ENCODE data around the gene LGMN. TPM values are rescaled to one million over a fixed set of nuclear protein-coding genes. Genes with fewer than 3 reads are reported as not detected.

LGMN gene
- total RNA-seq, 1 experiment from 2014 or later, result 94.2 TPM

DNA sequence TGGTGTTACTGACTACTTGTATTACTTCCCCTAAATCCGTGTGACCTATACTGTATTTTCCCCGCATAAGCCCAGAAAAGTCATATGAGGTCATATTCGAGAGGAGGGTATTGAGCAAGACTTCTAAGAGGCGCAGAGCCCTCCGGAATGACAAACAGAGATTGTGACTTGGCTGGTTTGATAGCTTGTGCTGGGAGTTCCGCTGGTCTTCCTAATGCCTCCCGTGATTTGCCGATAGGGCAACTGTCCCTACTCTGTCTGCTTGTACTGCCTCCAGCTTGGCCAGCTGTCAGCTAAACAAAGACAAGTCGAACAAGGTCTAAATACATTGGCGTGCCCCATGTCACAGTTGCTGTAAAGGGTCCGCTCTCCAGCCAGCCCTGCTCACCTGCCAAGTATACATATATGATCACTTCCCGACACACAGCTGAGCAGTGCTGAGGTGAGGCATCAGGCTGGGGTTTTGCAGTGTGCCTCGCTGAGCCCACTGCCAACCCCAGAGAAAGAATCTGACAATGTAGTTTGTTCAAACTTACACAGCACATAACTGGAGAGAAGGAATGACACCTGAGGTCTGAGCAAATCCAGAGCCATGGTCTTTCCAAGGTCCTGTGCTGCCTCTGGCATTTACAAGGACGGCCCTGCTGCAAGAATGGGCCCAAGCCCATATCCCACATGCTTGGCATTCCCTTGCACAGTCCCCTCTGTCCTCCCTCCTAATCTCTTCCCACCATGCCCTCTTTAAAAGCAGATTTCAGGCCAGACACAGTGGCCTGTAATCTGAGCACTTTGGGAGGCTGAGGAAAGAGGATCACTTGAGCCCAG is 23.7 kb downstream of the LGMN start:
- TF ChIP-seq CTCF (IDR thresholded peaks at IDR 0.05; ENCODE audit: insufficient read depth in 1 of 2, low read depth in 1 of 2, low read length in 1 of 2, severe bottlenecking in 1 of 2, unreplicated experiment in 1 of 2), result no peak
- Mint-ChIP-seq H3K36me3 (ENCODE audit: insufficient read depth, unreplicated experiment) (peaks cover 35% of the 10 kb centered on the region), H3K9me3 (ENCODE audit: unreplicated experiment) (no peaks in the 10 kb centered on the region), H3K4me3 (ENCODE audit: unreplicated experiment) (peak overlapping the region; percentile 46), H3K27me3 (ENCODE audit: insufficient read depth, unreplicated experiment) (no peaks in the 10 kb centered on the region), H3K27ac (ENCODE audit: unreplicated experiment) (peak overlapping the region; percentile 93), H3K4me1 (ENCODE audit: low read depth, unreplicated experiment) (peaks cover 35% of the 10 kb centered on the region)
- DNase-seq, result peak; percentile 80 to 83
- ChIA-PET CTCF (interaction anchor here (1.0 kb wide), 1 partner anchor 23 kb away, joined by 3 read pairs; the partner anchor contains the start of gene LGMN), POLR2A (interaction anchor here (3.1 kb wide), 1 partner anchor 24 kb away, joined by 18 read pairs; the partner anchor contains the start of gene LGMN)
- no TSS peak for BruUV-seq (replicated peaks)
- intact Hi-C loops (cut with micrococcal nuclease; ENCODE audit: unreplicated experiment), result no loop called here
- peaks cover 47% of the 10 kb centered on the region for H3K4me1 ChIP-seq
- H3K9me3 ChIP-seq, result no peaks in the 10 kb centered on the region
- no peaks in the 10 kb centered on the region for H3K36me3 ChIP-seq (ENCODE audit: control insufficient read depth, insufficient read depth, low read length)
- H3K4me3 ChIP-seq (ENCODE audit: low read depth, low read length), result no peak overlapping the region
- H3K27me3 ChIP-seq (replicated peaks; ENCODE audit: control insufficient read depth, insufficient read depth, low read length), result no peaks in the 10 kb centered on the region

- Mint-ChIP-seq H3K9me3 (ENCODE audit: unreplicated experiment) (no peaks in the 10 kb centered on the region), H3K27ac (ENCODE audit: unreplicated experiment) (peak overlapping the region; percentile 42), H3K4me3 (ENCODE audit: unreplicated experiment) (no peak overlapping the region), H3K4me1 (ENCODE audit: low read depth, unreplicated experiment) (peaks cover 19% of the 10 kb centered on the region), H3K36me3 (ENCODE audit: insufficient read depth, unreplicated experiment) (peaks cover 24% of the 10 kb centered on the region), H3K27me3 (ENCODE audit: insufficient read depth, unreplicated experiment) (no peaks in the 10 kb centered on the region)
- no peak for TF ChIP-seq CTCF (IDR thresholded peaks at IDR 0.05; ENCODE audit: insufficient read depth in 1 of 2, low read depth in 1 of 2, low read length in 1 of 2, severe bottlenecking in 1 of 2, unreplicated experiment in 1 of 2)
- H3K27me3 ChIP-seq (replicated peaks; ENCODE audit: control insufficient read depth, insufficient read depth, low read length), result no peaks in the 10 kb centered on the region
- no peaks in the 10 kb centered on the region for H3K9me3 ChIP-seq
- H3K4me3 ChIP-seq (ENCODE audit: low read depth, low read length), result no peak overlapping the region
- POLR2A ChIA-PET, result interaction anchor here (0.6 kb wide), 1 partner anchor 29 kb away, joined by 4 read pairs; the partner anchor contains the start of gene LGMN
- no TSS peak for BruUV-seq (replicated peaks)
- peaks cover 29% of the 10 kb centered on the region for H3K4me1 ChIP-seq
- peak; percentile 34 to 38 for DNase-seq
- H3K36me3 ChIP-seq (ENCODE audit: control insufficient read depth, insufficient read depth, low read length), result no peaks in the 10 kb centered on the region; the same call in 1 of the 2 replicates
- CTCF ChIA-PET, result no interaction called here
- intact Hi-C loops (cut with micrococcal nuclease; ENCODE audit: unreplicated experiment), result no loop called here
Measured at GRCh38 chr14:92719890-92720323, 28.5 kb downstream of the LGMN start.

- peak overlapping the region; percentile 42 for H3K27ac Mint-ChIP-seq (ENCODE audit: unreplicated experiment)
- no peak for TF ChIP-seq CTCF (IDR thresholded peaks at IDR 0.05; ENCODE audit: insufficient read depth in 1 of 2, low read depth in 1 of 2, low read length in 1 of 2, severe bottlenecking in 1 of 2, unreplicated experiment in 1 of 2)
- Histone ChIP-seq H3K4me3 (ENCODE audit: low read depth, low read length) (no peak overlapping the region), H3K9me3 (no peaks in the 10 kb centered on the region), H3K4me1 (peaks cover 25% of the 10 kb centered on the region), H3K36me3 (ENCODE audit: control insufficient read depth, insufficient read depth, low read length) (no peaks in the 10 kb centered on the region; the same call in 1 of the 2 replicates), H3K27me3 (replicated peaks; ENCODE audit: control insufficient read depth, insufficient read depth, low read length) (no peaks in the 10 kb centered on the region)
- BruUV-seq (replicated peaks), result no TSS peak
- intact Hi-C loops (cut with micrococcal nuclease; ENCODE audit: unreplicated experiment), result no loop called here
- H3K27me3 Mint-ChIP-seq (ENCODE audit: insufficient read depth, unreplicated experiment), result no peaks in the 10 kb centered on the region
- H3K36me3 Mint-ChIP-seq (ENCODE audit: insufficient read depth, unreplicated experiment), result peaks cover 21% of the 10 kb centered on the region
- peaks cover 15% of the 10 kb centered on the region for H3K4me1 Mint-ChIP-seq (ENCODE audit: low read depth, unreplicated experiment)
- H3K9me3 Mint-ChIP-seq (ENCODE audit: unreplicated experiment), result no peaks in the 10 kb centered on the region
- ChIA-PET POLR2A (interaction anchor here (0.6 kb wide), 1 partner anchor 29 kb away, joined by 4 read pairs; the partner anchor contains the start of gene LGMN), CTCF (no interaction called here)
- DNase-seq, result no peak
- H3K4me3 Mint-ChIP-seq (ENCODE audit: unreplicated experiment), result no peak overlapping the region
Measured at GRCh38 chr14:92719421-92719820, 29.0 kb downstream of the LGMN start.

Data from Caco-2 (cell line).